ENCODE results near the gene SAMD4B. TPM values are rescaled to one million over a fixed set of nuclear protein-coding genes. Genes with fewer than 3 reads are reported as not detected.
A peak's percentile ranks its signal among the peaks of the same experiment; 100 is the strongest.

Gene SAMD4B
- total and polyA plus RNA-seq, 2 of the 8 experiments (the other 6 are each of a cell fraction or from before 2014, with no cell fraction given), result 137 to 158 TPM

GRCh38 chr19:39390751-39391437 lies 48.7 kb downstream of the SAMD4B start, which contains the start of the genes MED29 and PAF1 (continued):
- no peak for TF ChIP-seq HDAC2 (IDR thresholded peaks at IDR 0.05; ENCODE audit: borderline replicate concordance in 1 of 2, low read depth in 2 of 2, low read length in 2 of 2)
- 0 out of 2 replicates have a peak, but pooled peaks have one; percentile 21 for TF ChIP-seq TCF12 (IDR thresholded peaks at IDR 0.05; ENCODE audit: low read depth, low read length)
- TF ChIP-seq TAF7 (optimal IDR thresholded peaks at IDR 0.05; ENCODE audit: borderline replicate concordance, low read depth, low read length), result peak; percentile 77
- no peak for TF ChIP-seq EZH2 (IDR thresholded peaks at IDR 0.05; ENCODE audit: low read depth, low read length, severe bottlenecking)
- TF ChIP-seq SP1 (IDR thresholded peaks at IDR 0.05; ENCODE audit: low read depth, low read length), result peak; percentile 97
- TF ChIP-seq TEAD4 (IDR thresholded peaks at IDR 0.05; ENCODE audit: low read depth, low read length), result 0 out of 2 replicates have a peak, but pooled peaks have one; percentile 1
- no peak for TF ChIP-seq NANOG (IDR thresholded peaks at IDR 0.05; ENCODE audit: insufficient read depth, low read depth, low read length, poor library complexity, severe bottlenecking)
- peak; percentile 97 for TF ChIP-seq TAF1 (IDR thresholded peaks at IDR 0.05; ENCODE audit: low read depth, low read length)
- peak; percentile 45 to 64; a peak in 2 of 4 replicates for TF ChIP-seq SIN3A (conservative IDR thresholded peaks at IDR 0.05 in 1 of 2, IDR thresholded peaks at IDR 0.05 in 1 of 2; ENCODE audit: low read depth in 1 of 2, low read length in 2 of 2)
- peak; percentile 89 for TF ChIP-seq ASH2L (IDR thresholded peaks at IDR 0.05; ENCODE audit: low read length)
- no peak for TF ChIP-seq POU5F1 (IDR thresholded peaks at IDR 0.05; ENCODE audit: low read depth, low read length)
- peak; percentile 35; the same call in 1 of the 2 replicates for TF ChIP-seq CEBPB (IDR thresholded peaks at IDR 0.05; ENCODE audit: low read depth, low read length)
- TF ChIP-seq RAD21 (IDR thresholded peaks at IDR 0.05 in 1 of 2, conservative IDR thresholded peaks at IDR 0.05 in 1 of 2; ENCODE audit: low read depth in 2 of 2, low read length in 2 of 2), result no peak
- TF ChIP-seq JUND (IDR thresholded peaks at IDR 0.05; ENCODE audit: low read length), result peak; percentile 76
- peak; percentile 89 for TF ChIP-seq CHD2 (IDR thresholded peaks at IDR 0.05; ENCODE audit: low read length)
- peak; percentile 18 for TF ChIP-seq KDM4A (IDR thresholded peaks at IDR 0.05; ENCODE audit: low read depth, low read length, severe bottlenecking)
- no peak for TF ChIP-seq CBX8 (IDR thresholded peaks at IDR 0.05; ENCODE audit: borderline replicate concordance, low read depth, low read length)
- TF ChIP-seq CREB1 (IDR thresholded peaks at IDR 0.05), result peak; percentile 91
- peak; percentile 84 for TF ChIP-seq SP2 (IDR thresholded peaks at IDR 0.05; ENCODE audit: low read length)
- TF ChIP-seq ZNF274 (IDR thresholded peaks at IDR 0.05; ENCODE audit: borderline replicate concordance, extremely low read depth, low read length), result no peak
- TF ChIP-seq PHF8 (conservative IDR thresholded peaks at IDR 0.05; ENCODE audit: low read depth, low read length), result peak; percentile 78
- peak; percentile 46 for TF ChIP-seq SIX5 (IDR thresholded peaks at IDR 0.05; ENCODE audit: low read depth, low read length)
- TF ChIP-seq TBP (IDR thresholded peaks at IDR 0.05; ENCODE audit: low read depth, low read length), result peak; percentile 96
- no peak for TF ChIP-seq SRF (IDR thresholded peaks at IDR 0.05; ENCODE audit: low read depth, low read length)

Data from H1 (cell line).